Measurements from ENCODE around the gene TPRA1.
"Not testable (repeated sequence)": the region's sequence is repeated elsewhere in the genome, so short reads cannot be mapped to it uniquely, and the experiment has no call there.

The TPRA1 gene

GRCh38 chr3:127618891-127619290 lies 28.4 kb upstream of the TPRA1 start:
- no peak for FAIRE-seq
- no peak for DNase-seq (ENCODE audit: extremely low spot score, insufficient read length, low read depth)

- no peak for FAIRE-seq
- no peak for DNase-seq (ENCODE audit: extremely low spot score, insufficient read length, low read depth)
These were observed 26.5 kb upstream of the TPRA1 start for GRCh38 chr3:127616836-127617605.

GRCh38 chr3:127615631-127616305 lies 25.2 kb upstream of the TPRA1 start:
- no peak for DNase-seq (ENCODE audit: extremely low spot score, insufficient read length, low read depth)
- FAIRE-seq, result no peak

GRCh38 chr3:127614928-127615589 lies 24.5 kb upstream of the TPRA1 start:
- DNase-seq (ENCODE audit: extremely low spot score, insufficient read length, low read depth) (no peak), FAIRE-seq (no peak)

- DNase-seq (ENCODE audit: extremely low spot score, insufficient read length, low read depth) (no peak), FAIRE-seq (no peak)
These were observed 22.9 kb upstream of the TPRA1 start for GRCh38 chr3:127613406-127613805.

- DNase-seq (ENCODE audit: extremely low spot score, insufficient read length, low read depth) (no peak), FAIRE-seq (no peak)
These were observed 22.4 kb upstream of the TPRA1 start for GRCh38 chr3:127612966-127613365.

GRCh38 chr3:127611251-127611650 lies 20.7 kb upstream of the TPRA1 start:
- DNase-seq (ENCODE audit: extremely low spot score, insufficient read length, low read depth), result no peak

GRCh38 chr3:127610105-127610504 lies 19.6 kb upstream of the TPRA1 start:
- FAIRE-seq, result no peak
- no peak for DNase-seq (ENCODE audit: extremely low spot score, insufficient read length, low read depth)

More at GRCh38 chr3:127611251-127611650, 20.7 kb upstream of the TPRA1 start:
- no peak for FAIRE-seq

GRCh38 chr3:127608362-127608718 lies 17.8 kb upstream of the TPRA1 start:
- DNase-seq (ENCODE audit: extremely low spot score, insufficient read length, low read depth) (no peak), FAIRE-seq (no peak)

- DNase-seq (ENCODE audit: extremely low spot score, insufficient read length, low read depth), result no peak
- no peak for FAIRE-seq
These were observed 17.3 kb upstream of the TPRA1 start for GRCh38 chr3:127607675-127608361.

GRCh38 chr3:127606981-127607595 lies 16.6 kb upstream of the TPRA1 start:
- DNase-seq (ENCODE audit: extremely low spot score, insufficient read length, low read depth) (no peak), FAIRE-seq (no peak)

GRCh38 chr3:127606086-127606805 lies 15.7 kb upstream of the TPRA1 start:
- FAIRE-seq (no peak), DNase-seq (ENCODE audit: extremely low spot score, insufficient read length, low read depth) (no peak)

GRCh38 chr3:127605547-127605946 lies 15.0 kb upstream of the TPRA1 start:
- DNase-seq (ENCODE audit: extremely low spot score, insufficient read length, low read depth); FAIRE-seq: not testable (repeated sequence)

GRCh38 chr3:127604546-127605165 lies 14.1 kb upstream of the TPRA1 start:
- DNase-seq (ENCODE audit: extremely low spot score, insufficient read length, low read depth), result no peak
- FAIRE-seq, result no peak

GRCh38 chr3:127604035-127604434 lies 13.5 kb upstream of the TPRA1 start:
- peak; percentile 87 for FAIRE-seq

GRCh38 chr3:127600749-127601456 lies 10.4 kb upstream of the TPRA1 start:
- DNase-seq (ENCODE audit: extremely low spot score, insufficient read length, low read depth) (no peak), FAIRE-seq (no peak)

More at GRCh38 chr3:127604035-127604434, 13.5 kb upstream of the TPRA1 start:
- DNase-seq (ENCODE audit: extremely low spot score, insufficient read length, low read depth), result no peak

GRCh38 chr3:127598841-127599570 lies 8.5 kb upstream of the TPRA1 start:
- FAIRE-seq (no peak), DNase-seq (ENCODE audit: extremely low spot score, insufficient read length, low read depth) (no peak)
